HCT116 (cell line): ENCODE measurements around the gene TTLL11. TPM values are rescaled to one million over a fixed set of nuclear protein-coding genes. Genes with fewer than 3 reads are reported as not detected.

Experiments
- ATAC-seq: fragments of 200-7000 bp; cut with Tn5 transposase; 2 replicates; pipeline ENCODE4 v1.9.1; 2020; ENCODE audit warnings: mild to moderate bottlenecking, moderate library complexity
- BruUV-seq: library from RNA; stranded (reverse); fragments of 400-500 nt; replicated peaks from 2 replicates; lab custom pipeline; 2021; lab: Mats Ljungman, UMichigan
- CTCF ChIA-PET: fragments of 300-600 bp; sonication (Branson Sonifier 250); formaldehyde crosslinking; loops from one replicate; lab custom pipeline; 2021; ENCODE audit warnings: antibody characterized with exemption; lab: Charles Lee
- POLR2A ChIA-PET: fragments of 300-600, 350-600 bp; sonication (Branson Sonifier 250); formaldehyde crosslinking; loops from one replicate; lab custom pipeline; 2021; ENCODE audit warnings: antibody characterized with exemption; lab: Charles Lee
- RAD21 ChIA-PET, 2 experiments: fragments of 300-600 bp; sonication (Branson Sonifier 250); formaldehyde crosslinking; loops; one replicate each; lab custom pipeline; 2023; ENCODE audit warnings: low total read pairs in 2 of 2; ENCODE audit not compliant: uncharacterized antibody in 2 of 2, unreplicated experiment in 2 of 2, low non-redundant PET in 1 of 2; lab: Charles Lee
- DNase-seq: peaks from one replicate; pipeline ENCODE4 v3.0.0-alpha.2; 2010; ENCODE audit warnings: low read depth, low spot score
- H2AFZ ChIP-seq: fragments of 200-600 bp; shearing (Covaris generic), sonication (generic); 2 replicates; pipeline ENCODE4 v1.6.1; 2017; ENCODE audit warnings: low read depth, mixed run types, mixed read lengths, antibody characterized with exemption, low read length; ENCODE audit not compliant: poor library complexity, severe bottlenecking
- H3K27ac ChIP-seq: 2 replicates; pipeline ENCODE4 v1.5.1; 2012; ENCODE audit warnings: low read depth, low read length
- H3K27me3 ChIP-seq: fragments of 200-600 bp; sonication (generic); 2 replicates; pipeline ENCODE4 v1.6.1; 2016; ENCODE audit warnings: mixed run types, low read length, mixed read lengths; ENCODE audit not compliant: insufficient read depth
- H3K36me3 ChIP-seq, 2 experiments: fragments of 200-500 bp in 1 of 2; fragments of 200-600 bp in 1 of 2; sonication (Bioruptor generic) in 1 of 2; sonication (generic) in 1 of 2; 2 replicates each; pipeline versions ENCODE4 v1.5.1 to v1.6.1; 2014 to 2016; ENCODE audit warnings: low read length in 2 of 2, inconsistent platforms in 1 of 2, mixed read lengths in 1 of 2, mixed run types in 1 of 2; ENCODE audit not compliant: insufficient read depth in 2 of 2, control insufficient read depth in 1 of 2
- H3K4me1 ChIP-seq, 2 experiments: fragments of 200-600 bp in 1 of 2; sonication (generic) in 1 of 2; 2 replicates each; pipeline versions ENCODE4 v1.5.1 to v1.6.1; 2012 to 2017; ENCODE audit warnings: low read length in 2 of 2, inconsistent platforms in 1 of 2, mild to moderate bottlenecking in 1 of 2, mixed read lengths in 1 of 2, mixed run types in 1 of 2, moderate library complexity in 1 of 2; ENCODE audit not compliant: insufficient read depth in 2 of 2, control insufficient read depth in 1 of 2
- H3K4me2 ChIP-seq: fragments of 200-600 bp; sonication (generic); 2 replicates; pipeline ENCODE4 v1.6.1; 2017; ENCODE audit warnings: mixed run types, low read length, mixed read lengths
- H3K4me3 ChIP-seq, 2 experiments: fragments of 200-600 bp in 1 of 2; sonication (generic) in 1 of 2; replicated peaks in 1 of 2; 2 replicates each; pipeline ENCODE4 v1.5.1; 2011 to 2016; ENCODE audit warnings: low read length in 2 of 2, control low read depth in 1 of 2, low read depth in 1 of 2, mild to moderate bottlenecking in 1 of 2, mixed read lengths in 1 of 2, mixed run types in 1 of 2
- H3K79me2 ChIP-seq: fragments of 200-600 bp; sonication (generic); 2 replicates; pipeline ENCODE4 v1.6.1; 2017; ENCODE audit warnings: mild to moderate bottlenecking, mixed run types, low read length, moderate library complexity, mixed read lengths; ENCODE audit not compliant: insufficient read depth
- H3K9ac ChIP-seq: fragments of 200-600 bp; sonication (generic); 2 replicates; pipeline ENCODE4 v1.6.1; 2016; ENCODE audit warnings: low read length, mixed read lengths
- H3K9me2 ChIP-seq: fragments of 200-600 bp; sonication (generic), shearing (Covaris generic); 2 replicates; pipeline ENCODE4 v1.6.1; 2017; ENCODE audit warnings: mixed run types, mild to moderate bottlenecking, moderate library complexity; ENCODE audit not compliant: insufficient read depth
- H3K9me3 ChIP-seq, 2 experiments: fragments of 200-500 bp in 1 of 2; fragments of 200-600 bp in 1 of 2; sonication (Bioruptor generic) in 1 of 2; sonication (generic) in 1 of 2; 2 replicates each; pipeline ENCODE4 v1.6.1; 2014 to 2017; ENCODE audit warnings: low read length in 2 of 2, mixed read lengths in 2 of 2, inconsistent platforms in 1 of 2, low read depth in 1 of 2, mild to moderate bottlenecking in 1 of 2, mixed run types in 1 of 2, moderate library complexity in 1 of 2; ENCODE audit not compliant: control insufficient read depth in 1 of 2, insufficient read depth in 1 of 2
- H4K20me1 ChIP-seq: fragments of 200-600 bp; sonication (generic), shearing (Covaris generic); 2 replicates; pipeline ENCODE4 v1.6.1; 2017; ENCODE audit warnings: mixed run types, mild to moderate bottlenecking, moderate library complexity; ENCODE audit not compliant: insufficient read depth
- EZH2 ChIP-seq: fragments of 200-600 bp; sonication (generic); IDR thresholded peaks from 2 replicates; pipeline ENCODE4 v1.6.1; 2017; ENCODE audit warnings: antibody characterized with exemption, mixed run types
- EZH2phosphoT487 ChIP-seq: fragments of 200-600 bp; IDR thresholded peaks from 2 replicates; pipeline ENCODE4 v1.6.1; 2018; ENCODE audit warnings: antibody characterized with exemption, borderline replicate concordance
- POLR2A ChIP-seq: IDR thresholded peaks from 2 replicates; pipeline ENCODE4 v1.7.0; 2011; ENCODE audit warnings: borderline replicate concordance; ENCODE audit not compliant: insufficient read depth, insufficient read length; ENCODE audit errors: extremely low read depth
- RAD21 ChIP-seq: IDR thresholded peaks from 2 replicates; pipeline ENCODE4 v1.6.1; 2012; ENCODE audit warnings: low read depth, mild to moderate bottlenecking
- TCF7L2 ChIP-seq: IDR thresholded peaks from 2 replicates; pipeline ENCODE4 v1.7.0; 2011; ENCODE audit warnings: borderline replicate concordance, inconsistent platforms; ENCODE audit not compliant: insufficient read depth, insufficient read length; ENCODE audit errors: extremely low read depth
- YY1 ChIP-seq: IDR thresholded peaks from 2 replicates; pipeline ENCODE4 v1.6.1; 2011; ENCODE audit warnings: low read length, low read depth, moderate library complexity, mild to moderate bottlenecking; ENCODE audit not compliant: insufficient replicate concordance; ENCODE audit errors: extremely low read depth
- ZNF274 ChIP-seq: fragments of 200-500 bp; sonication (Bioruptor generic); IDR thresholded peaks from 2 replicates; pipeline ENCODE4 v1.6.1; 2014; ENCODE audit warnings: mild to moderate bottlenecking, low read depth, low read length, inconsistent platforms
- intact Hi-C: fragments of 100-400 bp; cut with micrococcal nuclease; formaldehyde crosslinking; loops from 2 replicates; pipeline ENCODE4 v1.10.0; 2022
- total RNA-seq: library from RNA; stranded (reverse); gene quantifications from one replicate; pipeline ENCODE4 v1.2.1, GENCODE V29; 2021; ENCODE audit not compliant: unreplicated experiment

The TTLL11 gene
- total RNA-seq, 1 experiment from 2014 or later: 2.2 TPM

GRCh38 chr9:122131401-122132001 is 38.4 kb upstream of the TTLL11 start:
- ChIA-PET CTCF (no interaction called here), POLR2A (no interaction called here), RAD21 (no interaction called here)
- Histone ChIP-seq H3K9me2 (no peaks in the 10 kb centered on the region), H3K4me2 (no peak overlapping the region), H3K9me3 (no peaks in the 10 kb centered on the region), H3K27me3 (no peaks in the 10 kb centered on the region), H3K4me3 (no peak overlapping the region), H3K79me2 (no peaks in the 10 kb centered on the region), H3K27ac (no peak overlapping the region), H4K20me1 (no peaks in the 10 kb centered on the region), H3K4me1 (no peaks in the 10 kb centered on the region), H3K9ac (no peak overlapping the region), H2AFZ (no peak overlapping the region), H3K36me3 (no peaks in the 10 kb centered on the region)
- DNase-seq (no peak), ATAC-seq (no peak)
- BruUV-seq: no TSS peak
- intact Hi-C loops: no loop called here
- TF ChIP-seq YY1 (no peak), POLR2A (no peak)

GRCh38 chr9:122130837-122131236 is 37.7 kb upstream of the TTLL11 start:
- Histone ChIP-seq H4K20me1 (no peaks in the 10 kb centered on the region), H3K36me3 (no peaks in the 10 kb centered on the region), H3K27me3 (no peaks in the 10 kb centered on the region), H3K4me1 (peaks cover 0 to under 1% of the 10 kb centered on the region in 2 experiments; a peak in 1 of 4 replicates), H2AFZ (no peak overlapping the region), H3K9me2 (no peaks in the 10 kb centered on the region), H3K9me3 (no peaks in the 10 kb centered on the region), H3K4me3 (no peak overlapping the region), H3K27ac (no peak overlapping the region), H3K4me2 (no peak overlapping the region), H3K79me2 (no peaks in the 10 kb centered on the region), H3K9ac (no peak overlapping the region)
- RAD21 ChIA-PET: no interaction called here
- CTCF ChIA-PET: no interaction called here
- DNase-seq: no peak
- no peak for TF ChIP-seq EZH2phosphoT487
- no peak for TF ChIP-seq ZNF274
- TF ChIP-seq EZH2: no peak
- no peak for TF ChIP-seq RAD21
- TF ChIP-seq TCF7L2: no peak
- intact Hi-C loops: no loop called here
- no TSS peak for BruUV-seq
- POLR2A ChIA-PET: no interaction called here
- no peak for ATAC-seq
